Kidney (tissue), 14 donors: ENCODE measurements around the gene SLC25A12. TPM values are rescaled to one million over a fixed set of nuclear protein-coding genes. Genes with fewer than 3 reads are reported as not detected.

Experiments
- DNase-seq, 5 donors: peaks; one replicate each; pipeline ENCODE4 v3.0.0-alpha.2; 2013 to 2020
- FAIRE-seq: peaks from 2 replicates; lab custom pipeline; 2012; peaks lifted over from hg19 to GRCh38; lab: Jason Lieb, UNC
- H3K27ac ChIP-seq, 2 donors: one replicate each; pipeline ENCODE4 v1.7.0; 2013; ENCODE audit warnings: low read depth in 2 of 2, low read length in 2 of 2, inconsistent platforms in 1 of 2
- H3K27me3 ChIP-seq: one replicate; pipeline ENCODE4 v1.7.1; 2013; ENCODE audit warnings: low read length, inconsistent platforms; ENCODE audit not compliant: control insufficient read depth, insufficient read depth
- H3K36me3 ChIP-seq, 3 donors: one replicate each; pipeline versions ENCODE4 v1.7.0 to v1.7.1; 2013; ENCODE audit warnings: low read length in 3 of 3, control low read depth in 1 of 3, inconsistent platforms in 1 of 3; ENCODE audit not compliant: insufficient read depth in 3 of 3, control insufficient read depth in 2 of 3
- H3K4me1 ChIP-seq, 3 donors: one replicate each; pipeline versions ENCODE4 v1.7.0 to v1.7.1; 2013; ENCODE audit warnings: low read length in 3 of 3, inconsistent platforms in 1 of 3, low read depth in 1 of 3; ENCODE audit not compliant: control insufficient read depth in 2 of 3, insufficient read depth in 2 of 3
- H3K4me3 ChIP-seq, 3 donors: one replicate each; pipeline versions ENCODE4 v1.7.0 to v1.8.1; 2013; ENCODE audit warnings: low read length in 3 of 3, control low read depth in 1 of 3, inconsistent platforms in 1 of 3
- H3K9ac ChIP-seq, 3 donors: one replicate each; pipeline versions ENCODE4 v1.7.0 to v1.7.1; 2013; ENCODE audit warnings: low read length in 3 of 3, control low read depth in 1 of 3, inconsistent platforms in 1 of 3
- H3K9me3 ChIP-seq, 3 donors: one replicate each; pipeline versions ENCODE4 v1.7.0 to v1.7.1; 2013; ENCODE audit warnings: low read length in 3 of 3, control low read depth in 1 of 3, inconsistent platforms in 1 of 3; ENCODE audit not compliant: control insufficient read depth in 2 of 3, insufficient read depth in 1 of 3
- intact Hi-C: fragments of 100-400 bp; cut with DNase I; formaldehyde crosslinking; loops from one replicate; pipeline ENCODE4 v1.11.1; 2022
- polyA plus RNA-seq: library from polyadenylated mRNA; stranded (reverse); fragments of 350-450 nt; fragmentation: Illumina TruSeq; extraction: RNeasy Lipid Tissue Mini Kit (QIAGEN cat#74804); gene quantifications from one replicate; pipeline ENCODE4 v1.2.3, GENCODE V29; 2014; ENCODE audit warnings: low read depth, low replicate concordance; ENCODE audit not compliant: insufficient read depth
- total RNA-seq: library from RNA; stranded (reverse); fragmentation: NEBNext Ultra II Directional; extraction: Animal tissue kit (Norgen Biotek cat#: 25700); gene quantifications from one replicate; pipeline ENCODE4 v1.2.1, GENCODE V29; 2021
- TF ChIP-seq, protein P1 (sequence below): IDR thresholded peaks from 3 replicates; pipeline ENCODE4 v1.5.1; 2012; ENCODE audit warnings: mild to moderate bottlenecking, moderate library complexity, borderline replicate concordance; ENCODE audit not compliant: insufficient read depth; ENCODE audit errors: extremely low read depth
- donor health status: control.
- donor health status: control.
- donor health status: control.
- donor health status: control.
- donor health status: control.
- donor health status: DM: yes; HTN: yes; CAD: no.
- donor health status: Normal renal cell carcinoma (clear cell type).

Gene SLC25A12
- total and polyA plus RNA-seq, 2 donors from 2014 or later: 21.8 to 24.8 TPM

GRCh38 chr2:171923206-171923605 is 29.2 kb upstream of the SLC25A12 start:
- H3K9me3 ChIP-seq: no peaks in the 10 kb centered on the region
- H3K4me3 ChIP-seq: peak overlapping the region; percentile 83 to 99 (median 95)
- peak in 3 of 5 donors; percentile 14 to 40 (median 30) for DNase-seq
- H3K9ac ChIP-seq: peak overlapping the region; percentile 71 to 84 (median 80)
- no peak for FAIRE-seq
- peaks cover 0 to 4% (median 0%) of the 10 kb centered on the region in 3 donors for H3K36me3 ChIP-seq
- TF ChIP-seq, protein P1, sequence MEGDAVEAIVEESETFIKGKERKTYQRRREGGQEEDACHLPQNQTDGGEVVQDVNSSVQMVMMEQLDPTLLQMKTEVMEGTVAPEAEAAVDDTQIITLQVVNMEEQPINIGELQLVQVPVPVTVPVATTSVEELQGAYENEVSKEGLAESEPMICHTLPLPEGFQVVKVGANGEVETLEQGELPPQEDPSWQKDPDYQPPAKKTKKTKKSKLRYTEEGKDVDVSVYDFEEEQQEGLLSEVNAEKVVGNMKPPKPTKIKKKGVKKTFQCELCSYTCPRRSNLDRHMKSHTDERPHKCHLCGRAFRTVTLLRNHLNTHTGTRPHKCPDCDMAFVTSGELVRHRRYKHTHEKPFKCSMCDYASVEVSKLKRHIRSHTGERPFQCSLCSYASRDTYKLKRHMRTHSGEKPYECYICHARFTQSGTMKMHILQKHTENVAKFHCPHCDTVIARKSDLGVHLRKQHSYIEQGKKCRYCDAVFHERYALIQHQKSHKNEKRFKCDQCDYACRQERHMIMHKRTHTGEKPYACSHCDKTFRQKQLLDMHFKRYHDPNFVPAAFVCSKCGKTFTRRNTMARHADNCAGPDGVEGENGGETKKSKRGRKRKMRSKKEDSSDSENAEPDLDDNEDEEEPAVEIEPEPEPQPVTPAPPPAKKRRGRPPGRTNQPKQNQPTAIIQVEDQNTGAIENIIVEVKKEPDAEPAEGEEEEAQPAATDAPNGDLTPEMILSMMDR: no peak
- intact Hi-C loops: no loop called here
- H3K27ac ChIP-seq: peak overlapping the region; percentile 93 to 94
- peaks cover 0 to 5% (median 4%) of the 10 kb centered on the region in 3 donors for H3K4me1 ChIP-seq
- H3K27me3 ChIP-seq: no peaks in the 10 kb centered on the region

DNA sequence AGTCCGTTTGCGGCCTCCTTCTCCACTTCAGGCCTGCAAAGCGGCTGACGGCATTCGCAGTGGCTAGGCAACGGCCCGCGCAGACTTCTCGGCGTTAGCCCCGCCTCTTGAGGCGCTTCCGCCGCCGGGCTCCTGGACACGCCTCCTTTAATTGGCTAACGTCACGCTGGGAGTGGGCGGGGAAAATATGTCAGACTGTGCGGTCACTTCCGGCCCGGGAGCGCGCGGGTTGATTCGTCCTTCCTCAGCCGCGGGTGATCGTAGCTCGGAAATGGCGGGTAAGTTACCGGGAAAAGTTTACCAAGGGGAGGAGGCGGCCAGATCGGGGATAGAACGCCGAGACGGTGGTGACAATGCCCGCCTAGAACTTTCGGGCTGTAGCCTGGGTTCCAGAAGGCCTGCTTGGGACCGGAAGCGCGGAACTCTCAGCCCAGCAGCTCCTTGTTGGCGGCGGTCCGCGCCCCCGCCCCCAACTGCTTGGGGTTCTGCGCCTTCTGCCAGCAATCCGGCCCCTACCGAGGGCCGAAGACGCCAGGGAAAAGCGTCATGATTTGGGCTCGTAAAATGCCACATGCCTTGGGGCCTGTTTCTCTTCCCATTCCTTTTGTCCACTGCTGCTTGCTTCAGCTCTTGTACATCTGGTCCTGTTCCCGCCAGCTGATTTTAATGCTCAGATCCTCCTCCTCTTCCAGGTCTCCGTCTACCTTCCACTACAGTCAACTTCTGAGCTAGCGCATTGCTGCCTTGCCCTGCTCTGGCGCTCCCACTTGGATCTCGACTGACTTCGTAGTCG is 28.4 kb upstream of the SLC25A12 start, which contains the start of gene HAT1:
TSS of gene HAT1 (plus strand) at position 232 of the 793 bp plus-strand sequence. CDS start at position 272, 40 bp downstream.
- intact Hi-C loops: no loop called here
- FAIRE-seq: peak; percentile 91
- H3K4me1 ChIP-seq: peaks cover 0 to 5% (median 4%) of the 10 kb centered on the region in 3 donors
- peak within 1 kb of the TSS; percentile 71 to 84 (median 80) for H3K9ac ChIP-seq
- peak; percentile 98 to 99 (median 99) for DNase-seq
- no peaks in the 10 kb centered on the region for H3K9me3 ChIP-seq
- TF ChIP-seq, protein P1: no peak
- peak within 1 kb of the TSS; percentile 89 to 99 (median 95) for H3K4me3 ChIP-seq
- peak within 1 kb of the TSS; percentile 93 to 94 for H3K27ac ChIP-seq
- no peaks in the 10 kb centered on the region for H3K27me3 ChIP-seq
- peaks cover 0 to 4% (median 0%) of the 10 kb centered on the region in 3 donors for H3K36me3 ChIP-seq

DNA sequence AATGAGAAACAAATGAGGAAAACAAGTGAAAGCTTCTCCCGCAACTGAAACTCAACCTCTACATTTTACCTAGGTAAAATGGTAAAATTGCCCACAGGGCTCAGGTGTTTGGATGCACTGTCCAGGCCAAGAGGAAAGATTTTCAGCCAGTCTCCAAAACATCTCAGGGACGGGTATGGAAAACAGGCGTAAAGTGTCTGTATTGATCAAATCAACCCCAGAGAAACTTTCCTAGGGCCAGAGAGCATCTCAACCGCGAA is 27.9 kb upstream of the SLC25A12 start:
- FAIRE-seq: no peak

More for the DNA sequence above, 27.9 kb upstream of the SLC25A12 start:
- H3K36me3 ChIP-seq: peaks cover 0 to 3% (median 0%) of the 10 kb centered on the region in 3 donors
- peak overlapping the region; percentile 68 to 95 (median 89) for H3K4me3 ChIP-seq
- no peak for DNase-seq
- intact Hi-C loops: no loop called here
- H3K27me3 ChIP-seq: no peaks in the 10 kb centered on the region
- H3K9me3 ChIP-seq: no peaks in the 10 kb centered on the region
- H3K4me1 ChIP-seq: peaks cover 0 to 5% (median 4%) of the 10 kb centered on the region in 3 donors
- peak overlapping the region; percentile 41 to 80 (median 62) for H3K9ac ChIP-seq
- H3K27ac ChIP-seq: peak overlapping the region; percentile 52 to 94
- TF ChIP-seq, protein P1: no peak
